Parathyroid adenoma (tissue), 2 donors: ENCODE data around the gene FRMD4A.

Experiments used
- H2AFZ ChIP-seq: fragments of 300-600 bp; sonication (generic); one replicate; pipeline ENCODE4 v1.7.0; 2017; ENCODE audit warnings: antibody characterized with exemption, mild to moderate bottlenecking
- H3K27ac ChIP-seq: fragments of 300-600 bp; sonication (generic); one replicate; pipeline ENCODE4 v1.7.0; 2017
- H3K27me3 ChIP-seq: fragments of 300-600 bp; sonication (generic); one replicate; pipeline ENCODE4 v1.7.0; 2017; ENCODE audit warnings: low read length; ENCODE audit not compliant: control insufficient read depth, insufficient read depth
- H3K36me3 ChIP-seq: fragments of 300-600 bp; sonication (generic); one replicate; pipeline ENCODE4 v1.7.0; 2017; ENCODE audit warnings: low read length; ENCODE audit not compliant: control insufficient read depth, insufficient read depth
- H3K4me1 ChIP-seq: fragments of 300-600 bp; sonication (generic); one replicate; pipeline ENCODE4 v1.7.0; 2017; ENCODE audit warnings: control low read depth
- H3K4me2 ChIP-seq: fragments of 300-600 bp; sonication (generic); one replicate; pipeline ENCODE4 v1.7.0; 2017; ENCODE audit warnings: low read length
- H3K4me3 ChIP-seq: fragments of 300-600 bp; sonication (generic); one replicate; pipeline ENCODE4 v1.7.0; 2017; ENCODE audit warnings: low read depth, low read length
- H3K79me2 ChIP-seq: fragments of 300-600 bp; sonication (generic); one replicate; pipeline ENCODE4 v1.7.0; 2017; ENCODE audit warnings: control low read depth
- H3K9ac ChIP-seq: fragments of 300-600 bp; sonication (generic); one replicate; pipeline ENCODE4 v1.7.0; 2017; ENCODE audit warnings: mild to moderate bottlenecking
- H3K9me3 ChIP-seq: fragments of 300-600 bp; sonication (generic); one replicate; pipeline ENCODE4 v1.7.0; 2017; ENCODE audit warnings: low read length; ENCODE audit not compliant: control insufficient read depth
- TF ChIP-seq, protein P1 (sequence below): fragments of 300-600 bp; sonication (generic); IDR thresholded peaks from one replicate; pipeline ENCODE4 v1.7.0; 2017; ENCODE audit warnings: antibody characterized with exemption, mild to moderate bottlenecking
- donor health status: primary hyperparathyroidism.

FRMD4A gene

DNA sequence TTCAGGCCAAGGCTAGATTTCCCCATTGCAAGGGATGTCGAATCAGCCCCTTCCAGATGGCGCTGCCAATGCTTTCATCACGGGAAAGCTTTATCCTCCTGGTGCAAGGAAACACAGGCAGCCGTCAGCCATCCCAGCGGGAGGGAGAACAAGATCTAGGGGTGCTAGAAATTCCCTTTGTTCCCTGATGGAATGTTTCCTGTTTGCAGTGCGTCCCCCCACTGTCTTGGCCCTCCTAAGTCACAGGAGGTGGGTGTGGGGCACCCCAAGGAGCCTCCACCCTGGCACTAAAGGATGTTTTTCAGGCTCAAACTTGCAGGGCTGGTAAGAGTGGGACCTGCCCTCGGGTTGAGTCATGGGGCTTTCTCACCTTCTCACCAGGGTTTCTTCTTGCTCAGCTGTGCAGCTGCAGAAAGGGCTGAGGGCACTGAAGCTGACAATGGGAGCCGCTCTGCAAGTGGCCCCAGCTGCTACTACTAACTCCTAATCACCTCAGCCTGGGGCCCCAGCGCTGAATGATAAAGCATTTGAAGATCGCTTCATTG, 640.4 kb downstream of the FRMD4A start:
- Histone ChIP-seq H3K9ac (no peak overlapping the region), H3K27me3 (no peaks in the 10 kb centered on the region), H3K36me3 (no peaks in the 10 kb centered on the region), H3K4me3 (no peak overlapping the region), H3K27ac (no peak overlapping the region), H3K79me2 (no peaks in the 10 kb centered on the region), H3K4me1 (no peaks in the 10 kb centered on the region), H3K9me3 (no peaks in the 10 kb centered on the region), H2AFZ (no peak overlapping the region), H3K4me2 (no peak overlapping the region)
- TF ChIP-seq, protein P1, sequence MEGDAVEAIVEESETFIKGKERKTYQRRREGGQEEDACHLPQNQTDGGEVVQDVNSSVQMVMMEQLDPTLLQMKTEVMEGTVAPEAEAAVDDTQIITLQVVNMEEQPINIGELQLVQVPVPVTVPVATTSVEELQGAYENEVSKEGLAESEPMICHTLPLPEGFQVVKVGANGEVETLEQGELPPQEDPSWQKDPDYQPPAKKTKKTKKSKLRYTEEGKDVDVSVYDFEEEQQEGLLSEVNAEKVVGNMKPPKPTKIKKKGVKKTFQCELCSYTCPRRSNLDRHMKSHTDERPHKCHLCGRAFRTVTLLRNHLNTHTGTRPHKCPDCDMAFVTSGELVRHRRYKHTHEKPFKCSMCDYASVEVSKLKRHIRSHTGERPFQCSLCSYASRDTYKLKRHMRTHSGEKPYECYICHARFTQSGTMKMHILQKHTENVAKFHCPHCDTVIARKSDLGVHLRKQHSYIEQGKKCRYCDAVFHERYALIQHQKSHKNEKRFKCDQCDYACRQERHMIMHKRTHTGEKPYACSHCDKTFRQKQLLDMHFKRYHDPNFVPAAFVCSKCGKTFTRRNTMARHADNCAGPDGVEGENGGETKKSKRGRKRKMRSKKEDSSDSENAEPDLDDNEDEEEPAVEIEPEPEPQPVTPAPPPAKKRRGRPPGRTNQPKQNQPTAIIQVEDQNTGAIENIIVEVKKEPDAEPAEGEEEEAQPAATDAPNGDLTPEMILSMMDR = no peak

- H3K9me3 ChIP-seq = no peaks in the 10 kb centered on the region
- H3K4me3 ChIP-seq = no peak overlapping the region
- no peak overlapping the region for H3K9ac ChIP-seq
- no peak overlapping the region for H3K4me2 ChIP-seq
- H3K36me3 ChIP-seq = no peaks in the 10 kb centered on the region
- H2AFZ ChIP-seq = no peak overlapping the region
- H3K27me3 ChIP-seq = no peaks in the 10 kb centered on the region
- TF ChIP-seq, protein P1 = no peak
- H3K79me2 ChIP-seq = no peaks in the 10 kb centered on the region
- H3K27ac ChIP-seq = no peak overlapping the region
- no peaks in the 10 kb centered on the region for H3K4me1 ChIP-seq
These were observed 644.4 kb downstream of the FRMD4A start for GRCh38 chr10:13686331-13686752.

DNA sequence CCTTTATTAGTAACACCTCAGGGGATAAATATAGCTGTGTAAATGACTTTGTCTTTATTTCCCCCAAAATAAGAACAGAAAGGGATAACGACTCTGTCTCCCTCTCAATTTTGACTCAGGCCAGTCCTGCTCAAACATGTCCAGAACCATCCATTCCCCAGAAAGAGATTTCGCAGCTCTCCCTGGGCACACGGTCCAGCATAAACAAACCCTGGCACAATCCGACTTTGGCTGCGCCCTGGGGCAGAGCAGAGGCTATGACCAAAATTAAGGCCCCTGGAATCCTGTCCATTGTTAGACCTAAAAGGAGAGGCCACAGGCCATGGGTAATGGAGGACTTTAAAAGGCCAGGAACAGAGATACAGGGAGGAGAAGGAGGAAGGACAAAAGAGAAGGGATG, 644.8 kb downstream of the FRMD4A start:
- H2AFZ ChIP-seq = no peak overlapping the region

GRCh38 chr10:13684806-13685482, 645.8 kb downstream of the FRMD4A start:
- no peaks in the 10 kb centered on the region for H3K36me3 ChIP-seq
- no peaks in the 10 kb centered on the region for H3K27me3 ChIP-seq
- no peaks in the 10 kb centered on the region for H3K9me3 ChIP-seq
- H3K9ac ChIP-seq = no peak overlapping the region
- no peaks in the 10 kb centered on the region for H3K4me1 ChIP-seq
- TF ChIP-seq, protein P1 = no peak
- no peak overlapping the region for H2AFZ ChIP-seq
- no peaks in the 10 kb centered on the region for H3K79me2 ChIP-seq
- H3K4me3 ChIP-seq = no peak overlapping the region
- no peak overlapping the region for H3K4me2 ChIP-seq
- peak overlapping the region; percentile 67 for H3K27ac ChIP-seq

More for the DNA sequence above, 644.8 kb downstream of the FRMD4A start:
- H3K27ac ChIP-seq = no peak overlapping the region
- no peaks in the 10 kb centered on the region for H3K36me3 ChIP-seq
- H3K4me1 ChIP-seq = no peaks in the 10 kb centered on the region
- no peak overlapping the region for H3K4me2 ChIP-seq
- H3K27me3 ChIP-seq = no peaks in the 10 kb centered on the region
- no peak overlapping the region for H3K9ac ChIP-seq
- no peaks in the 10 kb centered on the region for H3K79me2 ChIP-seq
- H3K9me3 ChIP-seq = no peaks in the 10 kb centered on the region
- TF ChIP-seq, protein P1 = no peak
- no peak overlapping the region for H3K4me3 ChIP-seq
